ENCODE data around the gene CATSPER3.

Gene CATSPER3

DNA sequence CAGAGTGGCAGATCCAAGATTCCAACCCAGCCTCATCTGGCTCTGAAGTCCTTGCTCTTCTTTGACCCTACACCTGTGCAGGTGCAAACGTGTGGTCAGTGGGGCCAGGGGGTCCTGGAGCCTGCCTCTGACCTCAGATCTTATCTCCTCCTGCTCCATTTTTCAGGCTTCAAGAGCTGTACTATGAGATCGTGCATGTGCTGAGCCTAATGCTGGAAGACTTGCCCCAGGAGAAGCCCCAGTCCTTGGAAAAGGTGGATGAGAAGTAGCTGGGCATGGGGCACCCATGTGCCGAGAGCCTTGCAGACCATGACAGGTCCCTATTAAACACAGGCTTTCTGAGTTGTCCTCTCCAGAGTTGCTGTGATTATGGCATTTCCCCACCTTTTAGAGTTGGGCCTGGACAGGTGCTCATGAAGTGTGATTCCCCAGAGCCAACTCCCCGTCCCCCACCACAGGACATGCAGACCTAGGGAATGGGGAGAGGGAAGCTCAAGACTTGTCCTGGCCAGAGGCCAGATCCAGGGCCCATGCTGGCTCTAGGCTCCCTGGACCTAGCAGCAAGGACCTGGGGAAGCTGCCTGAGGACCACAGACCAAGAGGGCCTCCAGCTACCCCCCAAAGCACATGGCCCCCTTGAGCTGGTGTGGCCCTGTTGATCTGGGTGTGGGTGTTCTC is 43.8 kb downstream of the CATSPER3 start:
- Histone ChIP-seq H3K4me1 (ENCODE audit: control insufficient read depth, insufficient read depth, low read length) (no peaks in the 10 kb centered on the region), H3K4me3 (ENCODE audit: low read depth, low read length) (no peak overlapping the region), H3K36me3 (ENCODE audit: control insufficient read depth, insufficient read depth, low read length) (no peaks in the 10 kb centered on the region), H3K27ac (ENCODE audit: low read depth, low read length) (no peak overlapping the region), H3K27me3 (ENCODE audit: control insufficient read depth, insufficient read depth, low read length) (no peaks in the 10 kb centered on the region), H3K9ac (ENCODE audit: low read depth, low read length) (no peak overlapping the region), H3K9me3 (ENCODE audit: control insufficient read depth, insufficient read depth, low read length) (no peaks in the 10 kb centered on the region)

DNA sequence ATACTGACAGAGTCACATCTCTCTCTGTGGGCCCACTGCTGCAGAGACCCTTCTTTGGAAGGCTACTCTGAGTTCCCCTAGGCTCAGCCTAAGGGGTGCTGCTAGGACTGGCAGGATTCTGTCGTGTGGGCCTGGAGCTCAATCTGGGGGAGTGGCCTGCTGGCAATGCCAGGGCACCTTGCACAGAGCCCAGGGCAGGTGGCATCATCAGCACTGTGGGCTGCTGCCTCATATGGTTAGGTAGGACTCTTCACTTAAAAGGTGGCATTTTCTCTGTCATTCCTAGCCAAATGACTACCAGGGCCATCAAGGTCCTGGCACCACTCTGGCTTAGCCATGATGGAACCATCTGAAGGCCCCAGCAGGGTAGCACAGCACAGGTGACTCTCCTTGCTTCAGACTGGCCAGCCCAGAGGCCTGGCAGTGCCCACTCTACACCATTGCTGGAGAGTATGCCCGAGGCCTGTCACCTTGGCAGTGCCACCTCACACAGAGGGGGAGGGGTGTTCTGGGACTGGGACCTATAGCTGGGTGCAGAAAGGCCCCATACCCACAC is 44.4 kb downstream of the CATSPER3 start:
- H3K27me3 ChIP-seq (ENCODE audit: control insufficient read depth, insufficient read depth, low read length): no peaks in the 10 kb centered on the region
- H3K4me3 ChIP-seq (ENCODE audit: low read depth, low read length): no peak overlapping the region
- H3K36me3 ChIP-seq (ENCODE audit: control insufficient read depth, insufficient read depth, low read length): no peaks in the 10 kb centered on the region
- H3K27ac ChIP-seq (ENCODE audit: low read depth, low read length): no peak overlapping the region
- H3K9me3 ChIP-seq (ENCODE audit: control insufficient read depth, insufficient read depth, low read length): no peaks in the 10 kb centered on the region
- H3K9ac ChIP-seq (ENCODE audit: low read depth, low read length): no peak overlapping the region
- no peaks in the 10 kb centered on the region for H3K4me1 ChIP-seq (ENCODE audit: control insufficient read depth, insufficient read depth, low read length)

DNA sequence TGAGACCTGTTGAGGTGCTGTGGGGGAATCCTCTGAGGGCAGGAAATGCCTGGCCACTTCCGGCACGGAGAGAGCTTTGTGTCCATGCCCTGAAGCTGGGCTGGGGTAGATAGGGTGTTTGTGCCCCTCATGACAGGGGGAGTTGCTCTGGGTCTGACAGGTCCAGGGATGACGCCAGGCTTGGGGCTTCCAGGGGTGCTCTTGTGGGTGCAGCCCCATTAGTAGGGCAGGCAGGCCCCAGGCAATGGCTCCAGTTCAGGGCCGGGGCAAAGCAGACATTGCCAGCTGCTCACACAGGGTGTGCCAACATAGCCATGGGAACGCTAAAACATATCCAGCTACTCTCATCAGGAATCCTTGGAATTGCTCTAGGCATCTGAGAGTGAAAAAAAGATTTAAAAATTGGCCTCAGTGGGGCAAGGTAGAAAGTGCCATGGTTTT is 45.3 kb downstream of the CATSPER3 start:
- H3K9ac ChIP-seq (ENCODE audit: low read depth, low read length): no peak overlapping the region
- no peak overlapping the region for H3K4me3 ChIP-seq (ENCODE audit: low read depth, low read length)
- no peak overlapping the region for H3K27ac ChIP-seq (ENCODE audit: low read depth, low read length)
- H3K36me3 ChIP-seq (ENCODE audit: control insufficient read depth, insufficient read depth, low read length): no peaks in the 10 kb centered on the region
- no peaks in the 10 kb centered on the region for H3K9me3 ChIP-seq (ENCODE audit: control insufficient read depth, insufficient read depth, low read length)
- no peaks in the 10 kb centered on the region for H3K27me3 ChIP-seq (ENCODE audit: control insufficient read depth, insufficient read depth, low read length)
- no peaks in the 10 kb centered on the region for H3K4me1 ChIP-seq (ENCODE audit: control insufficient read depth, insufficient read depth, low read length)

DNA sequence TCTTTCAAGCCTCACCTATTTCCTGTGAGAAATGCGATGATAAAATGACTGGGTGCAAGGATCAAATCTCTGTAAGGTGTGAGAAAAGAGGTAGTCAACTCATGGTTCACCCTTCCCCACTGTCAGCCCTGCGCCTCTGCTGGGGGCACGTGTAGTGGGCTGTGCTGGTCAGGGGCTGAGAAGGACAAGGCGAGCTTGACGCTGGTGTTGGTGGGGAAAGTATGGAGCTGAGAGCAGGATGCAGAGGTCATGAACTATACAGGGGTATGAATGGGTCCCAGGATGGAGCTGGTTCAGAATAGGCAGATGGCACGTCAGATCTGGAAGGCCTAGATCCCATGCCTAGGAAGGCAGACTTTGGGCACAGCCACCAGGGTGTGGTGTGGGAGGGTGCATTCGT is 45.7 kb downstream of the CATSPER3 start:
- Histone ChIP-seq H3K4me1 (ENCODE audit: control insufficient read depth, insufficient read depth, low read length) (no peaks in the 10 kb centered on the region), H3K9me3 (ENCODE audit: control insufficient read depth, insufficient read depth, low read length) (no peaks in the 10 kb centered on the region), H3K27ac (ENCODE audit: low read depth, low read length) (no peak overlapping the region), H3K27me3 (ENCODE audit: control insufficient read depth, insufficient read depth, low read length) (no peaks in the 10 kb centered on the region), H3K9ac (ENCODE audit: low read depth, low read length) (no peak overlapping the region), H3K4me3 (ENCODE audit: low read depth, low read length) (no peak overlapping the region), H3K36me3 (ENCODE audit: control insufficient read depth, insufficient read depth, low read length) (no peaks in the 10 kb centered on the region)

DNA sequence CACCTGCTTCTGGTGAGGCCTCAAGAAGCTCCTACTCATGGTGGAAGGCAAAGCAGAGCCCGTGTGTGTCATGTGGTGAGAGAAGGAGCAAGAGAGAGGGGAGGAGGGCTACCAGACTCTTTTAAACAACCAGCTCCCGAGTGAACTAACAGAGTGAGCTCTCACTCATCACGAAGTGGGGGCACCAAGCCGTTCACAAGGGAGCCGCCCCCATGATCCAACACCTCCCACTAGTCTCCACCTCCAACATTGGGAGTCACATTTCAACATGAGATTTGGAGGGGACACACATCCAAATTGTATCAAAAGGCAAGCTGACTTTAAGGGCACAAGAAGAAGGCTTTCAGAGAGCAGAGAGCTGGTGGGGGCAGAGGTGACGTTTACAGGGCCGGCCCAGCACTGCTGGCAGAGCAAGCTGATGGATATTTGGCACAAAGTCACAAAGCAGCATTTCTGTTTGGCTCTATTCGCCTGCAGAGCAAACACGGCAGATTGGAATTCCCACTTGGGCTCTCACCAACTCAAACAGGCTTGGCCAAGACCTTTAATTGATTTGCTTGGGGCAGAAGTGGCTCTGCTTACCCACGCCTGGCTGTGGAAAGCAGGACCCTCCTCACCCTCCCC is 46.4 kb downstream of the CATSPER3 start:
- no peak overlapping the region for H3K27ac ChIP-seq (ENCODE audit: low read depth, low read length)
- H3K9me3 ChIP-seq (ENCODE audit: control insufficient read depth, insufficient read depth, low read length): no peaks in the 10 kb centered on the region
- no peaks in the 10 kb centered on the region for H3K36me3 ChIP-seq (ENCODE audit: control insufficient read depth, insufficient read depth, low read length)
- H3K4me1 ChIP-seq (ENCODE audit: control insufficient read depth, insufficient read depth, low read length): no peaks in the 10 kb centered on the region
- H3K4me3 ChIP-seq (ENCODE audit: low read depth, low read length): no peak overlapping the region
- H3K9ac ChIP-seq (ENCODE audit: low read depth, low read length): no peak overlapping the region
- H3K27me3 ChIP-seq (ENCODE audit: control insufficient read depth, insufficient read depth, low read length): no peaks in the 10 kb centered on the region

DNA sequence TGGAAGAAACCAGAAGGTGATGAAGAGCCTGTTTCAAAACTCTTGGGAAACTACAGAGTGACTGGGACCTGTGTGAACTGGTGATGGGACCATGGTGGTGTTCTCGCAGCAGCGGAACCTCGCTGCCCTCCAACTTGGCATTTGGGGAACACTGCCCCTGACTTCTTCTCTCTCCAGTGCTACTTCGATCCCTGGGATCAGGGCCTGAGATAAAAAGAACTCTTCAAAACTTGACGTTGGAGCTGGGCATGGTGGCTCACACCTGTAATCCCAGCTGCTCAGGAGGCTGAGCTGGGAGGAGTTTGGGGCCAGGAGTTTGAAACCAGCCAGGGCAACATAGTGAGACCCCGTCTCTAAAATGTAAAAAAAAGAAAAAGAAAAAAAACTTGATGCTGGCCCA is 48.2 kb downstream of the CATSPER3 start:
- no peaks in the 10 kb centered on the region; the same call in 1 of the 2 replicates for H3K27me3 ChIP-seq (ENCODE audit: control insufficient read depth, insufficient read depth, low read length)
- H3K36me3 ChIP-seq (ENCODE audit: control insufficient read depth, insufficient read depth, low read length): no peaks in the 10 kb centered on the region
- H3K27ac ChIP-seq (ENCODE audit: low read depth, low read length): no peak overlapping the region
- no peak overlapping the region for H3K9ac ChIP-seq (ENCODE audit: low read depth, low read length)
- H3K9me3 ChIP-seq (ENCODE audit: control insufficient read depth, insufficient read depth, low read length): no peaks in the 10 kb centered on the region
- no peak overlapping the region for H3K4me3 ChIP-seq (ENCODE audit: low read depth, low read length)
- no peaks in the 10 kb centered on the region for H3K4me1 ChIP-seq (ENCODE audit: control insufficient read depth, insufficient read depth, low read length)

DNA sequence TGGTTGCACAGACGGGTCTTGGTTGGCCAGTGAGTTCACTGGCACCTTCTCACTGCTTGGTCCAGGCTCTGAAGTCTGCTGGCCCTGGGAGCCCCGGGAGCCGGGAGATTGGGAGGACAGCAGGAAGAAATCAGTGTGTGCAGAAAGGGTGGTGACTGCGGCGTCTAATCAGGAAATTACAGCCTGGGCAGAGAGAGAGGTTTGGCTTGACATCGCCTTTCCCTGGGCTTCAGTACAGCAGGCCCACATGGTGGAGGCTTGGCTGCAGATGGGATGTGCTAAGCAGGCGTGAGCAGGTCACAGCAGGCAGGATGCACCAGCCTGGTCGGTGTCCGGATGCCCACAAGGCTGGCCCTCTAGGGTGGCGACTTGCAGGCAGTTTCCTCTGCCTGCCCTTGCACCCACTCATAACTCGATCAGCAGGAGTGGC is 49.2 kb downstream of the CATSPER3 start:
- Histone ChIP-seq H3K4me3 (ENCODE audit: low read depth, low read length) (no peak overlapping the region), H3K4me1 (ENCODE audit: control insufficient read depth, insufficient read depth, low read length) (no peaks in the 10 kb centered on the region), H3K36me3 (ENCODE audit: control insufficient read depth, insufficient read depth, low read length) (no peaks in the 10 kb centered on the region), H3K9ac (ENCODE audit: low read depth, low read length) (no peak overlapping the region), H3K27ac (ENCODE audit: low read depth, low read length) (no peak overlapping the region), H3K9me3 (ENCODE audit: control insufficient read depth, insufficient read depth, low read length) (no peaks in the 10 kb centered on the region), H3K27me3 (ENCODE audit: control insufficient read depth, insufficient read depth, low read length) (peaks cover 4% of the 10 kb centered on the region; the same call in 1 of the 2 replicates)

DNA sequence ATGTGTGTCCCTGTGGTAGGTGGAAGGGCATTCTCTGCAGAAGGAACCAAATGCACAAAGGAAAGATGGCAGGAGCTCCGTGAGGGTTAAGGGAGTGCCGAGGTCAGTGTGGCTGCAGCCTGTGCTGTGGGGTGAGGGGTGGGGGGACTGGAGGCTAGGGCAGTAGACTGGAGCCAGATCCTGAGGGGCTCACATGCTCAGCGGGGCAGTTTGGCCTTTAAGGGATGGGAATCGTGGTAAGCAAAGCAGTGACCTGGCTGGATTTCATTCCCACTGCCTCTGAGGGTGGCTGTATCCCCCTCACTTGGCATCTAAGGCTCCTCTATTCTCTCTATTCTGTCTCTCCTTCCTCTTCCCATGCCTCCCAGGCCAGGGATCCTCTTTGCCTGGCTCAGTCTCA is 50.8 kb downstream of the CATSPER3 start:
- no peak overlapping the region for H3K9ac ChIP-seq (ENCODE audit: low read depth, low read length)
- no peaks in the 10 kb centered on the region for H3K36me3 ChIP-seq (ENCODE audit: control insufficient read depth, insufficient read depth, low read length)
- no peaks in the 10 kb centered on the region for H3K4me1 ChIP-seq (ENCODE audit: control insufficient read depth, insufficient read depth, low read length)
- no peak overlapping the region for H3K4me3 ChIP-seq (ENCODE audit: low read depth, low read length)
- no peak overlapping the region for H3K27ac ChIP-seq (ENCODE audit: low read depth, low read length)
- H3K27me3 ChIP-seq (ENCODE audit: control insufficient read depth, insufficient read depth, low read length): peaks cover 10% of the 10 kb centered on the region; the same call in 1 of the 2 replicates
- H3K9me3 ChIP-seq (ENCODE audit: control insufficient read depth, insufficient read depth, low read length): no peaks in the 10 kb centered on the region

DNA sequence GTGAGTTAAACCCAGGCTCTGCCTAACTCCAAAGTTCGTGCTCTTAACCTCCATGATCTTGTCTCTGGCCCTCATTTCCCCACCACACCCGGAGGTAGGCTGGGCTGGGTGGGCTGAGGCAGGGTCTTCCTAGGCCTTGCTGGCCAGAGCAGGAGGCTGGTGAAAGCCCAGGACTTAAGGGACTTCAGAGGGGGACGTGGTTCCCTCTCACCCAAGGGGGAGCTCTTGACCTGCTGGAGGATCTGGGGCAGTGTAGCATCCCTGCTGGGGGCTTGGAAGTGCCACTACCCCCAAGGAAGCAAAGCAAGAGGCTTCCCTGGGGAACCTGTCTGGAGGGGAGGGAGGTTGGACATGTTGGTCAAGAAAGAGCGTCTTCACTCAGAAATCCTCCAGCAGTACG is 51.6 kb downstream of the CATSPER3 start:
- no peak overlapping the region for H3K4me3 ChIP-seq (ENCODE audit: low read depth, low read length)
- no peaks in the 10 kb centered on the region for H3K9me3 ChIP-seq (ENCODE audit: control insufficient read depth, insufficient read depth, low read length)
- no peaks in the 10 kb centered on the region for H3K4me1 ChIP-seq (ENCODE audit: control insufficient read depth, insufficient read depth, low read length)
- H3K9ac ChIP-seq (ENCODE audit: low read depth, low read length): no peak overlapping the region
- peaks cover 12% of the 10 kb centered on the region for H3K27me3 ChIP-seq (ENCODE audit: control insufficient read depth, insufficient read depth, low read length)
- no peak overlapping the region for H3K27ac ChIP-seq (ENCODE audit: low read depth, low read length)
- H3K36me3 ChIP-seq (ENCODE audit: control insufficient read depth, insufficient read depth, low read length): no peaks in the 10 kb centered on the region

DNA sequence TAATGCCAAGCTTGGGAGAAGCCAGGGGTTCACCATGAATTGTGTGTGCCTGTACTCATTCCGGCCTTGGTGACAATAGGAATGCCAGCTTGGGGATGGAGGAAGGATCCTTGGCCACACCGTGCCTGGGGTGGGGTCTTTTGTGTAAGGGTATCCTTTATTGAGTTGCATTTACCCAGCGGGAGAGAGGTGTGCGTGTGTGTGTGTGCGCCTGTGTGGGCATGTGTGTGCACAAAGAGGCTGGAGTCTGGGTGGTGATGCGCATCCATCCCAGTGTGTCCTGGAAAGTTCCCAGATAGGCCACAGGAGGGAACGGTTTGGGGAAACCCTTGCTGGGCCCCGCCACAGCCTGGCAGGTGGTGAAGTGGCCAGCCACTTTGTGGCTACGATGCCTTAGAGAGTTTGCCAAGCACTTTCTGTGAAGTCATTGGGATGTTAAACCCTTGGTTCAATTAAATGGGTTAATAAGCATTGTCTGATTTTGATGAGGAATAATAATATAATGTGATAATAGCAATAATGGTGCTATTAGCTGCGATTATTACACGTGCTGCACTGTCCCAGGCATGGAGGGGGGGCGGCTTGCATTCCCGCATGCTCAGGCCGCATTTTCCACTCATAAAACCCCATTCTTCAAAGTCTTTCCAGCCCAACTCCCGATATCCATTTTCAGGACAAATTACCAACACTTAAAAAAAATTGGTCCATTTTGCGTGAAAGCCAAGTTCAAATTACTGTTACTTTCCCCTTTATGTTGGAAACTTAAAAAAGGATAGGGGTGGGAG is 52.6 kb downstream of the CATSPER3 start:
- Histone ChIP-seq H3K4me1 (ENCODE audit: control insufficient read depth, insufficient read depth, low read length) (no peaks in the 10 kb centered on the region), H3K4me3 (ENCODE audit: low read depth, low read length) (no peak overlapping the region), H3K27ac (ENCODE audit: low read depth, low read length) (no peak overlapping the region), H3K9ac (ENCODE audit: low read depth, low read length) (no peak overlapping the region), H3K27me3 (ENCODE audit: control insufficient read depth, insufficient read depth, low read length) (peaks cover 22% of the 10 kb centered on the region), H3K9me3 (ENCODE audit: control insufficient read depth, insufficient read depth, low read length) (no peaks in the 10 kb centered on the region), H3K36me3 (ENCODE audit: control insufficient read depth, insufficient read depth, low read length) (no peaks in the 10 kb centered on the region)

All from HUES48 (cell line).